ENCODE data around the gene GBX1.

The GBX1 gene

DNA sequence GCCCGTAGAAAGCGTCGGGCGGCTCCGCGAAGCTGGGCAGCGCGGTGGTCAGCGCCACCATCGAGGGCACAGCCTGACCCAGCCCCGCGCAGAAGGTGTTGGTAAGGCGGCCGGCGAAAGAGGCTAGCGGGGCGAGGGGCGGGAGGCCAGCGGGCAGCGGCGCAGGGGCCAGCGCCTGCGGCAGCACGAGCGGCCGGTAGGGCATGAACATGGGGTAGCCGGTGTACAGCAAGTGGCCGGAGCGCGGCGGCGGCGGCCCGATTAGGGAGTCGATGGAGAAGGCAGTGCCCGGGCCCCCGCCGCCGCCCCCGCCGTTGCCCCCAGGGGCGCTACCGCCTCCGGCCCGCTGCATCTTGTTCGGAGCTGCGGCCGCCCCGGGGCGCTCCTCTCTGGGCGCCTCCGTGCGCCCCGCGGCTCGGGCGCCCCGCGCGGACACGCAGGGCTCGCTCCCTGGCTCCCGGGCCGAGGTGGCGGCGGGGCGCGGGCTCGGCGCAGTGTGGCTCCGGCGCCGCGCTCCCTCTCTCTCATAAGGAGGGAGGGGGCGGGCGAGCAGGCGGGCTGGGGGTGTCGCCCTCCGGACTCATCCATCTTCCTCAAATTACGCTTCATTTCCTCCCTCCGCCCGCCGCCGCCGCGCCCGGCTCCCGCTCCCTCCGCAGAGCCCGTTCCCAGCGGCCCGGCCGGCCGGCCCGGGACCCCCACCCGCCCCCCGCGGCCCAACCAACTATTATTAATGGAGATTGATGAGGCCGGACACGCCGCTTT is at the start of gene GBX1:
TSS of gene GBX1 (minus strand) at position 498 of the 765 bp plus-strand sequence. CDS start at position 352, 146 bp downstream.
- DNase-seq (ENCODE audit: low spot score): no peak

DNA sequence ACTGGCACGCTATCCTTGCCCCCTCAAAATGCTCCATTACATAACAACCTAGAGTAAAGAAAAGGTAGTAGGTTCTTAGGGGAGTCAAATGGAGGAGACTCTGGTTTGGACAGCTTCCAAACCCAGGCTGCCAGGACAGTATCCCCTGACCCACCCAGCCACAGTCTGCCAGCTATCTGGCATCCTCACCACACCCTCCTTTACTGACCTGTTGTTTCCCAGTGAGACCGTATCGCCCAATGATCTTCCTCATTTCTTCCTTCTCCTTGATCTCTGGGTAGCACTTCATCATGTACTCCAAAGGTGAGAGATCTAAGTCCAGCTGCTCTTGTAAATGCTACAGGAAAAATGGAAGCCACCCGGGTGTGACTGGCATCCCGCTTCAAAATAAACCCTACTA is 47.9 kb upstream of the GBX1 start:
- DNase-seq (ENCODE audit: low spot score): no peak

DNA sequence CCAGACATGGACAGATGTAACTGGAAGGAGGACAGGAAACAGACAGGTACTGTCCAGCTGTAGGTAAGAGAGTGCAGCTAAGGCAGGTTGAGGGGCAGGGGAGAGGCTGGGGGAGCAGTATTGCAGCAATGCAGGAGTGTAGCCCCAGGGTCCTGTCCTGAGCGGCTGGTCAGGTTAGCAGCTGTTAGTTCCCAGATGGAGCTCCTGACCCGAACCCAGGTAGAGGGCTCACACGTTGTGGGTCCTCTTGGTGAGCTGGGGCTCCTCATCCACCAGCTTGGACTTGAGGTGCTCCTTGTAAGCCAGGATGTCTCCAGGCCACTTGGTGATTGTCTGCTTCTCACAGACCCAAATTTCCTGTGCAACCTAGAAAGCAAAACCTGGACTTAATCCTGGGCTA is 46.3 kb upstream of the GBX1 start:
- DNase-seq (ENCODE audit: low spot score): no peak

DNA sequence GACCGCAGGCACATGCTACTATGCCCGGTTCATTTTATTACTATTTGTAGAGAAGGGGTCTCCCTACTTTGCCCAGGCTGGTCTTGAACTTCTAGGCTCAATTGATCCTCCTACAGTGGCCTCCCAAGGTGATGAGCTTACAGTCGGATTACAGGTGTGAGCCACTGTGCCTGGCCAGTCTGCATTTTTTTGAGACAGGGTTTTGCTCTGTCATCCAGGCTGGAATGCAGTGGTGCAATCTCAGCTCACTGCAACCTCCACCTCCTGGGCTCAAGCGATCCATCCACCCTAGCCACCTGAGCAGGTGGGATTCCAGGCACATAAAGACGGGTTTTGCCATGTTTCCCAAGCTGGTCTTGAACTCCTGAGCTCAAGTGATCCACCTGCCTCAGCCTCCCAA is 45.1 kb upstream of the GBX1 start:
- no peak for DNase-seq (ENCODE audit: low spot score)

DNA sequence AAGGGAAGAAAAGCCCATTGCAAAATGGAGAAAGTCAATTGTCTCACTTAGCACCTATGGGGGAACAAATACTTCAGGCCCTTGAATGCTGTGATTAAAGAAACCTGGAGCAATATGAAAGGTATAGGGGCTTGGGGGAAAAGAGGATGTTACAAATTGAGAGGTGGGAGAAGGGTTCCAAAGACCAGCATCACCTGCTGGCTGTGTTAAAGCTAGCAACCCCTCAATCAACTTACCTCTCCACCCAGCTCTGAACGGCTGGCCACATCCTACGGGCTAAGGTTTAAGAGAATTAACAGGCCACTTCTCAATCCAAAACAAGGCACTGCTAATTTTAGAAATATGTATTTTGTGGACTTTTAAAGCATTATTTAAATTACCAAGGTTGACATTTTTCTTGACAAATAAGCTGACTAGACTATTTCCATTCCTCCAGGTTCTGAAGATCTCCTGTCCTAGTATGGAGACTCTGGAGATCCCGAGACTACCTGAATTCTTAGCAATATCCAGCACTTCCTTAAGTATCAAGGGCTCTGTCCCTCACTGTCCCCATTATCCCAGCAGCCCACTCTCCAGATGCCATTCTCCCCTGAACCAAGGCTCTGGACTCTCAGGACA is 43.8 kb upstream of the GBX1 start:
- DNase-seq (ENCODE audit: low spot score): no peak

DNA sequence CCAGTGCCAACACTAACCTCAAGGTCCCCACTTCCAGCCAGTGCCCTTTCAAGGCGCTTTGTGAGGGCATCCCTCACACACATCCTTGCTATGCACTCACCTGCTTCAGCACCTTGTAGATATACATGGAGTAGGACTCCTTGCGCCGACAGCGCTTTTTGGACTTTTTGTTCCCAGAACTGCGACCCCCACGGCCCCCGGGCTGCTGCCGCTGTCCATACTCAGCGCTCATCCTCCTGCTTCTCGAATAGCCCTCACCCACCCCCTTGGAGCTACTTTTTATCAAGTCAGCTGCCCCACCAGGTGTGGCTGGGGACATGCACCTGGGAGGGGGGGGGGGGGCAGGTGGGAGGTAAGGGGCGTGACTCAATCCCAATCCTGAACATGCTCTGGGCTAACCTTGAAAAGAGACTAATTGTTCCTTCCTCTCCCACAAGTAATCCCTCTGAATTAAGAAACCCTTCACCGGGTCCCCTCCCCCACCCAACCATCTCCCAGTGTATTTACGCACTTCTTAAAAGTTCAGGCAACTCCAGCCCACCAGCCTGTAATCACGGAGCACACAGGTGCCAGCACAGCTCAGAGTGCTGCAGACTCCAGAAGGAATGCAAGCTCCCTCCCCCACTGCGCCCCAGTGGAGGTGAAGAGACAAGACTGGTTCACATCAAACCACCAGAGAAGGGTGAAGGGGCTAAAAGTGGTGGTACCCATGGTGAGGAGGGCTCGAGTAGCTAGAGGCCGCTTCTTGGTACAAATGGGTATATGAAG is 42.8 kb upstream of the GBX1 start, which contains the start of gene H2BK1:
TSS of gene H2BK1 (minus strand) at position 402 of the 768 bp plus-strand sequence. CDS start at position 232, 170 bp downstream.
- DNase-seq (ENCODE audit: low spot score): no peak

DNA sequence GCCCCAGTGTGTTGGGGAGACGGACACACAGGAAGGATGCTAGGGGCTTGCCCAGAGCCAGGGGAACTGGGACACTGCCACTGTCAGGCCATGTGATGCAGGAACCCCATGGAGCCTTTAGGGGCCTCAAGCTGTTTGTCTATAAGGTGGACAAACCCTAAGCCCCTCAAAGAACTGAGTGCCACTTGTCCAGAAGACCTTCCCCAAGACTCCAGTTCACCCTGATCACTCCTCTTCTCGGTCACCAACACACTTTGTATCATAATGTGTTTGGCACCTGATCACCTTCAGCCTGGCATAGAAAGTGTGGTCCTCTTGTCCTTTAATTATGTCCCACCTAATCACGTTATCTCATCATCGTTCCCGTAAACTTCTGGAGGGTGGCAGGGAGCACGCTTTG is 42.1 kb upstream of the GBX1 start:
- DNase-seq (ENCODE audit: low spot score): no peak

DNA sequence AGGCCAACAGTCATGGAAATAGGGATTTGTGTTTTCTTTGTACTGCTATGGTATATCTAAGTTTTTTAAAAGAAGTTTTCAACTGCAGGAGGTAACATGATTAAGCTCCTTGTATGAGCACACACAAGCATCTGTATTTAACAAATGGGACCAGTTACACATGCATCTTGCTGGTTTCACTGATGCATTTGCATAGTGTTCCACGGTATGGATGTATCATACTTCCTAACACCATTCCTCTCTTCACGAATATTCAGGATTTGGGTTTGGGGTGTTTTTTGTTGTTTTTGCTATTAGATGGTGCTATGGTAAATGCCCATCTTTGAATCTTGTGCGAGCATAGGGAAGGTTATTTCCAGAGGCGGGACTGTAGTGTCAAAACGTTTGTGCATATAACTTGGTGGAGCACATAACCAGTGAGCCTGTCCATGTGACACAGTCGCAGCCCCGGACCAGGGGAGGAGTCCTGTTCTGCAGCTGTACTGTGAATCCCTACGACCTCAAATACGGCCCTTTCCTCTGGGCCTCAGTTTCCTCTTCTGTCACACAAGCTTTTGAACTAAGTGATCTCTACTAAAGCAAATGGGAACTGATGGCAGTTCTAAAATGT is 40.9 kb upstream of the GBX1 start:
- no peak for DNase-seq (ENCODE audit: low spot score)

DNA sequence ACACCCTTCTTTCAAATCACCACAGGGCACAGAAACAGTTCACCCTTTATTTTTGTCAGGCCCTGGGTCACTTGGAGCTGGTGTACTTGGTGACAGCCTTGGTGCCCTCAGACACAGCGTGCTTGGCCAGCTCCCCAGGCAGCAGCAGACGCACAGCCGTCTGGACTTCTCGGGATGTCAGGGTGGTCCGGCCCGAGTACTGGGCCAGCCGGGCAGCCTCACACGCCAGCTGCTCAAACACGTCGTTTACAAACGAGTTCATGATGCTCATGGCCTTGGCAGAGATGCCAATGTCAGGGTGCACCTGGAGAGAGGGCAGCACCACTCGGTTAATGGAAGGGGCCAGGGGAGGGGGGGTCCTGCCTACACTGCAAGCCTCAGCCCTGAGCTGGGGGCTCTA is 40.3 kb upstream of the GBX1 start:
- DNase-seq (ENCODE audit: low spot score): no peak

DNA sequence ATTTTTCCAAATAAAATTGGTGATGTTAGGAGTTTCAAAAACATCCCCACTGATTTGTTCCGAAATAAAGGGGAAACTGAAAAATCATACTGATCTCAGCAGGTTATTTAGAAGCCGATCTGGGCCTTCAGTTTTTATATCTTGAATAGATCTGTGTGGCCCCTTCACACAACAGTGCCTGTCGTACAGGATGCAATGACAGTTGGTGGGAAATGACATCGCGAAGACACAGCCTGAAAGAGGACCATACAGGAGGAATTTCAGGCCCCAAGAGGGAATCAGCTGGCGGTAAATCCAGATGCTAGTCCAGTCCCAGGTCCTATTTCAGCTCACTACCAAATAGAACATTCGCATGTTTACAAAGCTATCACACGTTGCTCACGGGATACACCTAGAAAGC is 39.8 kb upstream of the GBX1 start:
- DNase-seq (ENCODE audit: low spot score): no peak

DNA sequence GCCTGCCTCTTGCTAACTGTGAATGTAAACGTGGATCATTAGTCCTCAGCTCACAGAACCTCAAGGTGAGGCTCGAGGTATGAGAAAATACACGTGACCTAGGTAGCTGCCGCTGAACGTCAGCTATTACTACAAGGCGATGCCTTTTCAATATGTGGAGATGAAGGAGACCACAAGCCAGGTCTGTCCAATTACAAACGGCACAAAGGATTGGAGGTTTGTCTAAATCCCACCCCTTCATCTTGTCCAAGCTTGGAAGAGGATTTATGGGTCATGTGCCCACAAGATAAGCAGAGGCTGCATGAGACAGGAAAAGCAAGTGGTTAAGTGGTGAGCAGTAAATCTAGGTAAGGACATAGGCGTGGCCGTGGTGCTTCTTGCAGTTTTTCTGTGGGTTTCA is 39.4 kb upstream of the GBX1 start:
- no peak for DNase-seq (ENCODE audit: low spot score)

DNA sequence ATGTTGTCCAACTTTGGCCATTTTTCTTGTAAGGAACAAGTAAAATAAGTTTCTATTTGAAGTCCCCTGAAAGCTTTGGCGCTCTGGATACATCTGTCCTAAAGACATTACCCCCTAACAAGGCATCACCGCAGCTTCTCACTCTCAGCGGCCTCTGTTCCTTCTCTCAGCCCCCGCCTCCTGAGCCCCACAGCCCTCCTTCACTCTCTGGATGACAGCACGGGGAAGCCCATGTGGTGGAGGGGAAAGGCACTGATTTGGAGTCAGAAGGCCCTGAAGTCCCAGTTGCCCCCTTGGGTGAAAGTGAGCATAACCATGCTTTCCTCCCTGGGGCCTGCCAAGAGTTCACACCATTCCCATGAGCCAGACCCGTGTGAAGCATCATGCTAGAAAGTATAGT is 38.2 kb upstream of the GBX1 start:
- DNase-seq (ENCODE audit: low spot score): no peak

DNA sequence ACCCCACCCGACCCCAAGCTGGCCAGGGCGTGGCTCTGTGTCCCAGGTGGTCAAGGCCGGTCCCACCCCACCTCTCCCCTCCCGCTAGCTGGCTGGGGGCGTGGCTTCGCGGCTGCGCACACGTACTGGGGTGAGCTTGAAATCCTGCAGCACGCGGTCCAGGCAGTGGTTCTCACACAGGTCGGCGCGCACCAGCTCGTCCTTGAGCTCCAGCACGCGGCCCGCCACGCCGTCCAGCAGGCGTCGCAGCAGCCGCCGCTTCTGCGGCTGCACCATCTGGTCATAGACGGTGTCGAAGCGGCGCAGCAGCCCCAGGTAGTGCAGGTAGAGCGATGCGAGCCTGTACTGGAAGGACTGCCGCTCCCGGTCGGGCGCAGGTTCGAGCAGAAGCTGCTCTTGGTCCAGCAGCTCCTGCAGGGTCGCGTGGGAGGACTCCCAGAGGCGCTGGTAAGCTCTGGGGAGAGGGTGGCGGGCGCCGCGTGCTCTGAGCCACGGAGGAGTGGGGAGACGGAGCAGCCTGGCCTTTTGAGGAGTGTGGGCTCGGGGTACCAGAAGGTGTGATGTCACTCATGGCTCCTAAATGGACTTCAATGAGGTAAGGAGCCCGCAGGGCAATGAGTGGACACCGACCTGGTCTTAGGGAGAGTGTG is 37.0 kb upstream of the GBX1 start:
- no peak for DNase-seq (ENCODE audit: low spot score)

DNA sequence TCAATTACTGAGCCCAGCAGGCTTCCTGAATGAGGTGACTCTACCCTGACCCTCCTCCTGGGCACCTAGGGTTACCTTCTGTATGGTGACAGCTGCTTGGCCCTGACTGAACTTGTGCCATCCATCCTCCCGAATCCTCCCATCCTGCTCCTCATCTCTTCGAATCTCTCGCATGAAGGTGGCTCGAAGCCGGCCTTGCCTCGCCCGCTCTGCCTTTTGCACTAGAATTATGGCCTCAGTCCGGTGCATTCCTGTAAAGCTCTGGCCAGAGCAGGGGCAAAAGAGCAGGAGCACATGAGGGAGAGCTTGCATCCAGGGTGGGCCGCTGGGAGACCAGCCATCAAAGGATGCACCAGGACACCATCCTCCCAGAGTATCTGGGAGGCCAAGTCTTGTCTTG is 35.3 kb upstream of the GBX1 start:
- no peak for DNase-seq (ENCODE audit: low spot score)

DNA sequence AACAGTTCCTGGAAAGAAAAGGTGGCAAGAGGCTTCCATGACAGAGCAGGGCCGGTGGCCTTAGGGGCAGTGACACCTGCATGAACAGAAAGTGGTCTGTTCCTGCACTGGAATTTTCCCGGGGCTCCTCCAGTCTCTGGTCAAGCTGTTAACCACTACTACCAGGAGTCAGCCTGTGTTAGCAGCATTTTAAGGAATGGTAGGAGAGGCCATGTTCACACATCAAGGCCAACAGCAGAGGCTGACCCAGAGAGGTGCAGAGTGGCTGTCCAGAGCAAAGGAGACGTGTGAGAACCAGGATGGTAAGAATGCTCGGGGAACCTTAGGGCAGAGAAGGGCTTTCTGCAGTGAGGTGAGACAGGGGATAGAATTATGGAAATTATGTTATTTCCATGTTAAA is 34.3 kb upstream of the GBX1 start:
- DNase-seq (ENCODE audit: low spot score): no peak

DNA sequence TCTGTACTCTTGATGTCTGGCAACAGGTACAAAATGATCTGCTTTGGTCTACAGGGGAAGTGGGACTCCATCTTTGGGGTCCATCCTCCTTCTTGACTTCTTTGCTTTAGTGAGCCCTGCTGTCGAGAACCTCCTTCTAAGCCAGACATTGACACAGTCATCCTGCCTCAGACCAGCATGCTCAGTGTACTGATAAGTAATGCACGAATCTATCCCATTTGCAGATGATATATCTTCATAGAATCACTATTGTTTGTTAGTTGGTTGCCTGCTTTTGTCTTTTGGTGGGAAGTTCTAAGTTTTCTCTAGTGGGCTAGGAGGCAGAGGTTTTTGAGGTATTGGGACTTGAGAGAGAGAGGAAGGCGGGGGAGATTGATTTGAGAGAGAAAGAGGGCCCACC is 33.9 kb upstream of the GBX1 start:
- DNase-seq (ENCODE audit: low spot score): no peak

DNA sequence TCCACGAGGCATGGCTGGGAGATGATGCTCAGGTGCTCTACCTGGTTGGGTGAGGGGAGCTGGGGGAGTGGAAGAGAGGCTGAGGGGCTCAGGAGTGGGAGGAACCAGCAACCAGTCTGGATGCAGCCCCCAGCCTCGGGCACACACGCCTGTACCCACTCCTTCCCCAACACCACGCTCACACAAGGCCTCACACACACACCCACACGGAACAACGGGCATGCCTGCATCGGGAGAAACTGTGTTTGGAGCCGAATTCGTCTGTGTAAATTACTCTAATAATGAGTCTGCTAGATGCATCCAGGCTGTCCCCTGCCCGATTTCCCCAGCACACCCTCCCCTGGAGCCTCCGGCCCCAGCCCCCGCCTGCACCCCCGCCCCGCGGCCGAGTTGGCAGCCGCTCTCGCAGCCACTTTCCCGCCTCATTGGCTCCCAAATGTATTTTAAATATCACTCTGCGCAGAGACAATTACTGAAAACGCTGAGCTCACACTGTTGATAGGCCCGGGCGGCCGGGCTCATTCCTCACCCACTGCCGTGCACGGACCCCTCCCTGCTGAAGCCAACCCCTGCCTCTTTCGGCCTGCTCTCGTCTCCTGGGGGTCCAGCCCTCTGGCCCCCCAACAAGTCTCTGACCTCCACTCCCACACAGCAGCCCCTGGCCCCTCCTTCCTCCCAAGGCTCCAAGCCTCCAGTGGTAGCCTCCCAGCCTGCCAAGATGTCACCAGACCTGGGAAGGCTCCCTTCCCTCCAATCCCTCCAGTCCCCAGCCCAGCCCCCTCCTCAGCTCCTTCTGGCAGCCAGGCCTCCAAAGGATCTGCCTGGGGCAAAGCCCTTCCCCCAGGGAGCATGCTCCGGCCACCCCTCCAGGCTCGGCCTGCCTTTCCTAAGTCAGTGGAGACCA is 31.7 kb upstream of the GBX1 start:
- DNase-seq (ENCODE audit: low spot score): no peak

DNA sequence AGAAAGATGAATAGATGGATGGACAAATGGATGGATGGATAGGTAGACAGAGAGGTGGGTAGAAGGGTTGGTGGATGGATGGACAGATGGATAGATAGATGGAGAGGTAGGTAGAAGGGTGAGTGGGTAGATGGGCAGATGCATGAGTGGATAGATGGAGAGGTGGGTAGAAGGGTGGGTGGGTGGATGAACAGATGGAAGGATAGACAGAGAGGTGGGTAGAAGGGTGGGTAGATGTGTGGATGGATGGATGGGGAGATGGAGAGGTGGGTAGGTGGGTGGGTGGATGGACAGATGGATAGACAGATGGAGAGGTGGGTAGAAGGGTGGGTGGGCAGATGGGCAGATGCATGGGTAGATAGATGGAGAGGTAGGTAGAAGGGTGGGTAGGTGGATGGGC is 30.4 kb upstream of the GBX1 start:
- DNase-seq (ENCODE audit: low spot score): no peak

DNA sequence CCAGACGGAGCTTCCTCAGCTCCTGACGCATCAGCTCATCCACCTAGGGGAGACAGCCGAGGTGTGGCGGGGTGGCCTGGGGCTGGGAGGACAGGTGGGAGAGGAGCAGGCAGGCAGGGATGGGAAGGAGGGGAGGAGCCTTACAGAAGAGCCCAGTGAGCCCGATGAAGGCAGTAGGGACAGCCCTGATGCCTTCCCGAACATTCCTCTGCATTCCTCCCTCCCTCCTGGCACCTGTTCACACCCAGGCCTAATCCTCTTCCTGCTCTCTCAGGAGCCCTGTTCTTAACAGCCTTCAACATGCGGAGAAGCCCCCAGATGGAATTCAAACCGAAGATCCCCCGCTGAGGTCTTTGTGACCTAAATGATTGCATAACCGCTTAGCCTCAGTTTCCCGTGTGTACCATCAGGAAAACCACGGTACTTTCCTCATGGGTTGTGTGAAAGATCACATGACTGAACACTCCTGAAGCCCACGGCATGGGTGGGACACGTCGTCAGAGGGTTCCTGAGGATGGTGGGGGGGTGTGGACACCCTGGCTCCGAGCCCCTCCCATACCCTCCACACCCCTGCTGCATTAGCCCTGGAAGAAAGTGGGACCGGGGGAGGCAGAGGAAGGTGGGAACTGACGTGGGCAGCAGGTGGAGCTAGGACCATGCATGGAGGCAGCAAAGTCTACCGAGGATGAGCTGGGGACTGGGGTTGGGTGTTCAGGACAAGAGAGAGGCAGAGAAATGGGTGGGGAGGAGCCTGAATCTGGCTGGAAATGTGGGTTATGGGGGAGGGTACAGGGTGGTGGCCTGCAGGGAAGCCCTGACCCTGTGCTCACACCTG is 28.3 kb upstream of the GBX1 start:
- DNase-seq (ENCODE audit: low spot score): no peak

DNA sequence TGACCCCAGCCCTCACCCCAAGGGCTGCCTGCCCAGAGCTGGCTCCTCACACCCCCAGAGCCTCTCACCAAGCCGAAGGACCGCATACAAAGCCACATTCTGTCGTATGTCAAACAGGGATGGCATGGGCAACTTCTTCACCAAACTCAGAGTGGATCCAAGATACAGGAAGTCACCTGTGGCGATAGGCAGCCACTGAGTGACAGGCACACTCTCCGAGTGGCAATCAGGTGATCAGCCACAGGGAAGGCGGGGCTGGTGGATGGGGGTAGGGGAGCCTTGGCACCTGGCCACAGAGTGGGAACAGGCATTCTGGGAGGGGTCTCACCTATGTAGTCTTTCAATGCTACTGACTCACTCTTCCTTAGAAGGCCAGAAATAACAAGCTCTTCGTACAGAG is 26.7 kb upstream of the GBX1 start:
- DNase-seq (ENCODE audit: low spot score): no peak
